CD4-positive, CD25-positive, alpha-beta regulatory T cell (primary cell): ENCODE data around the gene PTTG1IP. TPM values are rescaled to one million over a fixed set of nuclear protein-coding genes. Genes with fewer than 3 reads are reported as not detected.

Experiments
- ATAC-seq, 2 donors: fragments of 150-1000 bp; cut with Tn5 transposase; one replicate each; pipeline ENCODE4 v1.10.0; 2021; ENCODE audit warnings: low read depth in 2 of 2, moderate number of reproducible peaks in 2 of 2, moderate library complexity in 1 of 2
- DNase-seq, 3 donors: peaks; one replicate each; pipeline versions ENCODE4 v3.0.0 to v3.0.0-alpha.2; 2012 to 2022; ENCODE audit warnings: mixed read lengths in 1 of 3
- H3K27ac ChIP-seq: one replicate; pipeline ENCODE4 v1.7.0; 2013; ENCODE audit warnings: mild to moderate bottlenecking, low read length; ENCODE audit not compliant: insufficient read depth, poor library complexity, severe bottlenecking
- H3K27me3 ChIP-seq: one replicate; pipeline ENCODE4 v1.7.0; 2013; ENCODE audit warnings: low read length; ENCODE audit not compliant: control insufficient read depth, insufficient read depth
- H3K36me3 ChIP-seq: one replicate; pipeline ENCODE4 v1.7.0; 2013; ENCODE audit warnings: mild to moderate bottlenecking, low read length, moderate library complexity; ENCODE audit not compliant: control insufficient read depth, insufficient read depth
- H3K4me1 ChIP-seq: 2 replicates; pipeline ENCODE4 v1.7.0; 2013; ENCODE audit warnings: mild to moderate bottlenecking, low read length; ENCODE audit not compliant: insufficient read depth, control insufficient read depth, poor library complexity, severe bottlenecking
- H3K4me3 ChIP-seq: one replicate; pipeline ENCODE4 v1.7.0; 2013; ENCODE audit warnings: low read depth, mild to moderate bottlenecking, low read length, moderate library complexity
- H3K9me3 ChIP-seq, 2 experiments: 1 replicate in 1 of 2; 2 replicates in 1 of 2; pipeline ENCODE4 v1.7.0; 2013; ENCODE audit warnings: low read length in 2 of 2, mild to moderate bottlenecking in 1 of 2, moderate library complexity in 1 of 2; ENCODE audit not compliant: control insufficient read depth in 2 of 2
- H3K27ac Mint-ChIP-seq, 3 donors: one replicate each; pipeline ENCODE4 v1.8.0; 2020 to 2022; ENCODE audit warnings: mild to moderate bottlenecking in 3 of 3, mixed read lengths in 3 of 3, moderate library complexity in 2 of 3
- H3K27me3 Mint-ChIP-seq: one replicate; pipeline ENCODE4 v1.8.0; 2022; ENCODE audit warnings: mild to moderate bottlenecking, mixed read lengths
- H3K36me3 Mint-ChIP-seq: one replicate; pipeline ENCODE4 v1.8.0; 2020; ENCODE audit warnings: mixed read lengths
- H3K4me1 Mint-ChIP-seq, 4 donors: one replicate each; pipeline ENCODE4 v1.8.0; 2020 to 2022; ENCODE audit warnings: mixed read lengths in 4 of 4, mild to moderate bottlenecking in 1 of 4
- H3K4me3 Mint-ChIP-seq, 4 donors: one replicate each; pipeline ENCODE4 v1.8.0; 2020 to 2022; ENCODE audit warnings: mild to moderate bottlenecking in 4 of 4, mixed read lengths in 4 of 4, moderate library complexity in 3 of 4
- H3K9me3 Mint-ChIP-seq, 7 donors: one replicate each; pipeline ENCODE4 v1.8.0; 2020 to 2022; ENCODE audit warnings: mixed read lengths in 7 of 7, mild to moderate bottlenecking in 3 of 7, moderate library complexity in 2 of 7
- polyA plus RNA-seq, 4 donors: library from polyadenylated mRNA; unstranded; fragments of 300-500 nt; fragmentation: Illumina TruSeq; gene quantifications; one replicate each; pipeline ENCODE4 v1.2.3, GENCODE V29; 2021
- total RNA-seq: library from RNA; stranded (reverse); gene quantifications from one replicate; pipeline ENCODE4 v1.2.3, GENCODE V29; 2022

Gene PTTG1IP
- total and polyA plus RNA-seq, 5 donors from 2014 or later: 78.5 to 100 (median 95.6) TPM

- peak overlapping the region; percentile 83 to 95 (median 89) for H3K27ac Mint-ChIP-seq
- H3K27me3 Mint-ChIP-seq: peaks cover 7% of the 10 kb centered on the region
- no peaks in the 10 kb centered on the region for H3K36me3 Mint-ChIP-seq
- no peak for ATAC-seq
- H3K27ac ChIP-seq: peak overlapping the region; percentile 76
- no peaks in the 10 kb centered on the region for H3K27me3 ChIP-seq
- no peaks in the 10 kb centered on the region for H3K9me3 Mint-ChIP-seq
- H3K4me3 Mint-ChIP-seq: peak overlapping the region; percentile 86 to 99 (median 94)
- H3K9me3 ChIP-seq: no peaks in the 10 kb centered on the region
- peaks cover 26 to 76% (median 56%) of the 10 kb centered on the region in 4 donors for H3K4me1 Mint-ChIP-seq
- H3K4me3 ChIP-seq: peak overlapping the region; percentile 85
- DNase-seq: no peak
- H3K36me3 ChIP-seq: peaks cover 2% of the 10 kb centered on the region
- H3K4me1 ChIP-seq: peaks cover 72% of the 10 kb centered on the region
Measured at GRCh38 chr21:44872323-44872648, 1.2 kb downstream of the PTTG1IP start.

- DNase-seq: no peak
- Mint-ChIP-seq H3K4me1 (peaks cover 26 to 81% (median 60%) of the 10 kb centered on the region in 4 donors), H3K9me3 (no peaks in the 10 kb centered on the region), H3K36me3 (no peaks in the 10 kb centered on the region), H3K27me3 (peaks cover 1% of the 10 kb centered on the region), H3K27ac (peak overlapping the region; percentile 46 to 95 (median 89)), H3K4me3 (peak overlapping the region; percentile 86 to 99 (median 94))
- H3K9me3 ChIP-seq: no peaks in the 10 kb centered on the region
- peak overlapping the region; percentile 76 for H3K27ac ChIP-seq
- peaks cover 78% of the 10 kb centered on the region for H3K4me1 ChIP-seq
- peak overlapping the region; percentile 85 for H3K4me3 ChIP-seq
- H3K27me3 ChIP-seq: no peaks in the 10 kb centered on the region
- peaks cover 7% of the 10 kb centered on the region for H3K36me3 ChIP-seq
- ATAC-seq: no peak
Measured at GRCh38 chr21:44871576-44872269, 1.8 kb downstream of the PTTG1IP start.

DNA sequence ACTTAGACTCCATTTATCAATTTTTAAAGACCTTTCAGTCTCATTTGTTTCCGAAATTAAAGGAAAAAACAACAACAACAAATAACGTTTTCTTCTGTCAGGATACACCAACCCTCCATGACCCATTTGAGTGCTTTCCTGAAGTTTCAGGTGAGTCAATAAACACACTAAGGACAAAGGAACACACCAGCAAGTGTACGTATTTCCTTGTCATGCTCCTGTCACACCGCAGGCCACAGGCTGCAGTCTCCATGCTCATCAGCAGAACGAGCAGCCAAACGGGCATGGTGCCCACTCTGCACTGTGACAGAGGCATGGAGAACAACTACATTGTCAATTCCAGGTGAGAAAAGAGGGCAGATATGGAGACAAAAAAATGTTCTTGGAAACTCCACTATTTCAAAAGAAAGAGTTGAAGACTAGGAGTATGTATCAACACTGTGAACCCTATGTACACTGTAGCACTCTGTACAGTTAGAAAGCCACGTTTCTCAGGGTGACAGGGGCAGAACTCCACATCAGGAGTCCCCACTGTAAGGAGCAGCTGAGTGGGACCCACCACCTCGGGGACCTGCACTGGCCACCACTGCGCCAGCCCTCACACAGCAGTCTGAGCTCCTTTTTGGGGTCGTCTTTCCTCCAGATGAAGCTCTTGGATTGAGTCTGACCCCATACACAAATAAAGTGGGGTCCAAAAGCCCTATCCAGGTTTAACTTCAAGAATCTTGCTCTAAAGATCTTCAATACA lies 2.6 kb downstream of the PTTG1IP start:
- H3K4me1 Mint-ChIP-seq: peaks cover 26 to 86% (median 64%) of the 10 kb centered on the region in 4 donors
- peak overlapping the region; percentile 89 to 95 (median 92) for H3K27ac Mint-ChIP-seq
- H3K9me3 ChIP-seq: no peaks in the 10 kb centered on the region
- no peak for DNase-seq
- H3K27me3 ChIP-seq: no peaks in the 10 kb centered on the region
- H3K36me3 Mint-ChIP-seq: no peaks in the 10 kb centered on the region
- H3K9me3 Mint-ChIP-seq: no peaks in the 10 kb centered on the region
- H3K4me3 Mint-ChIP-seq: peak overlapping the region; percentile 86 to 99 (median 94)
- H3K27ac ChIP-seq: peak overlapping the region; percentile 67
- H3K36me3 ChIP-seq: peaks cover 8% of the 10 kb centered on the region
- no peak for ATAC-seq
- peak overlapping the region; percentile 85 for H3K4me3 ChIP-seq
- no peaks in the 10 kb centered on the region for H3K27me3 Mint-ChIP-seq
- peaks cover 85% of the 10 kb centered on the region for H3K4me1 ChIP-seq

DNA sequence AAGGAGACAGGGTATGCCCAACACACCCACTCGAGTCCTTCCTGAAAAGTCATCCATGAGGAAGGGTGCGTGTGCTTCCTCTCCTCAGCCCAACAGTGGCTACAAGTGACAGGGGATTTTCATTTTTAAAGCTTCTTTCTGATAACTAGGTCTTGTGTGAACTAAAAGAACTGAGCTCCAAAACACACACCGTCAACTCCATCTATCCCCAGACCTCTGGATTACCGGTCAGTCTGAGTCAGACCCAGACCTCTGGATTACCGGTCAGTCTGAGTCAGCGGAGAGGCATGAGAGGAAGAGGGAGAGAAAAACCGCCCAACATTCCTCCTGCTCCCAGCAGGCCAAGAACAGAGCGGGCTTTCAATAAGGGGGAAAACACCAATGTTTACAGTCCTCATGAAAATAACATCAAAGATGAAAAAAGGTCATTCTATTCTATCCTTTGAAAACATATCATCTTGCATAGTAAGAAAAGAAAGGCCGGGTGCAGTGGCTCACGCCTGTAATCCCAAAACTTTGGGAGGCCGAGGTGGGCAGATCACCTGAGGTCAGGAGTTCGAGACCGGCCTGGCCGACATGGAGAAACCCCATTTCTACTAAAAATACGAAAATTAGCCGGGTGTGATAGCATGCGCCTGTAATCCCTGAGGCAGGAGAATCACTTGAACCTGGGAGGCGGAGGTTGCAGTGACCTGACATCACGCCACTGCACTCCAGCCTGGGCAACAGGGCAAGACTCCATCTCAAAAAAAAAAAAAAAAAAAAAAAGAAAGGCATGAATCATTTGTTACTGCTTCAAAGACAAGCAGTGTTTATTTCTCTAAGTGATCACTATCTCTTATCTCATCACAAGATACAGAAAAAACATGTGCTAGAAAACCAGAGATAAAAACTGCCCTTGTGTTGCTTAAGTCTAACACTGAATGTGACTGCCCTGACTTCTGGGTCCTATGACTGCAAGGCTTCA lies 3.4 kb downstream of the PTTG1IP start:
- Histone ChIP-seq H3K9me3 (no peaks in the 10 kb centered on the region), H3K27ac (peak overlapping the region; percentile 67), H3K4me1 (peaks cover 88% of the 10 kb centered on the region), H3K36me3 (peaks cover 11% of the 10 kb centered on the region), H3K27me3 (no peaks in the 10 kb centered on the region), H3K4me3 (peak overlapping the region; percentile 85)
- peaks cover 17 to 86% (median 67%) of the 10 kb centered on the region in 4 donors for H3K4me1 Mint-ChIP-seq
- DNase-seq (peak in 2 of 3 donors; percentile 35 to 60), ATAC-seq (peak in 1 of 2 donors; percentile 21)
- H3K27me3 Mint-ChIP-seq: no peaks in the 10 kb centered on the region
- peak overlapping the region; percentile 83 to 93 (median 88) for H3K4me3 Mint-ChIP-seq
- peak overlapping the region; percentile 89 to 95 (median 92) for H3K27ac Mint-ChIP-seq
- H3K9me3 Mint-ChIP-seq: no peaks in the 10 kb centered on the region
- peaks cover 2% of the 10 kb centered on the region for H3K36me3 Mint-ChIP-seq

DNA sequence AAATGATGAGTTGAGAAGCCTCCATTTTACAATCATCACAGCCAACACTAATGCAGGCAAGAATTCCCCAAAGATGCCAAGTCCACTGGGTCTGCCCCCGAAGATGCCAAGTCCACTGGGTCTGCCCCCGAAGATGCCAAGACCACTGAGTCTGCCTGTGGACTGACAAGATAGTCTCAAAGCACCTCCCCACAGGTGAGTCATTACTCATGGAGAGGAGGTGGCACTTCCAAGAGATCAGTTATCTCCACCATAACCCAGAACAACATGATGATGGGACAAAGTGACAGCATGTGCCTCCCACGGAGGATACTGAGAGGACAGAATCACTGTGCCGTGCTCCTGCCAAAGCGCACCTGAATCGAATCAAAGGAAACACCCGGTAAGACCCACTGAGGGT lies 4.8 kb downstream of the PTTG1IP start:
- Mint-ChIP-seq H3K36me3 (peaks cover 6% of the 10 kb centered on the region), H3K27ac (peak overlapping the region; percentile 91 to 93 (median 92)), H3K4me3 (peak overlapping the region; percentile 82 to 88 (median 84)), H3K9me3 (no peaks in the 10 kb centered on the region), H3K27me3 (no peaks in the 10 kb centered on the region), H3K4me1 (peaks cover 16 to 85% (median 67%) of the 10 kb centered on the region in 4 donors)
- H3K4me1 ChIP-seq: peaks cover 77% of the 10 kb centered on the region
- H3K27me3 ChIP-seq: no peaks in the 10 kb centered on the region
- ATAC-seq: no peak
- DNase-seq: no peak
- H3K9me3 ChIP-seq: no peaks in the 10 kb centered on the region
- peak overlapping the region; percentile 67 for H3K27ac ChIP-seq
- H3K4me3 ChIP-seq: peak overlapping the region; percentile 27
- H3K36me3 ChIP-seq: peaks cover 23% of the 10 kb centered on the region

DNA sequence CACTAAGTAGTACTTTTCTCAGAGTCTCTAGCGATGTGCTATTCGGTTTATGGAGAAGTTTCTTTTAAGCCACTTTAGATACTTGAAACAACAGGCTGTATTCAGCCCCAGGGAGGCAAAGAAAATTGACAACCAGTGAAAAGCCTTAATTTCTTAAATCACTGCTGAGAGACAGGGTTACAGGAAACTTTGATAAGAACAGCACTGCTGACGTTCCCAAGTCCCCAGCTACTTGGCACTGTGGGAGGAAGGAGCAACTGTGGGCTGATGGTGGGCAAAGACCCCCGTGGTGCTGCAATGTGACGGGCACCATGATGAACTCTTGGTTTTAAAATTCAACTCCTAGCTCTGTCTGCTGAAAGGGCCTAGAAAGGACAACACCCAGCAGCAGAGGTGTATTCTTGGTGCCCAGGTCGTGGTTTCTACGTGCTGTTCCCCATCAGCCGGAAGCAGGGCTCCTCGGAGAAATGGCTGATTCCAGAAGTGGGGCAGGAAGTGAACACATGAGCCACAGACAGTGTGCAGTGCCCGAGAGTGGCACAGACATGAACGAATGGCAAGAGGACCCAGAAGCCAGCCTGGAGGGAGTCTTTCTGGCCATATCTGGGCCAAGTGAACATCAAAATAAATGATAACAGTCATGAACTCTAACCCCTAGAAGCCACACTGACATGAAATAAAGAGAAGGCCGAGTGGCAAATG lies 5.3 kb downstream of the PTTG1IP start:
- Mint-ChIP-seq H3K36me3 (peaks cover 10% of the 10 kb centered on the region), H3K9me3 (no peaks in the 10 kb centered on the region), H3K27ac (peak overlapping the region; percentile 91 to 93 (median 92)), H3K27me3 (no peaks in the 10 kb centered on the region), H3K4me1 (peaks cover 16 to 89% (median 67%) of the 10 kb centered on the region in 4 donors), H3K4me3 (peak overlapping the region; percentile 82 to 88 (median 84))
- Histone ChIP-seq H3K36me3 (peaks cover 28% of the 10 kb centered on the region), H3K4me1 (peaks cover 77% of the 10 kb centered on the region), H3K4me3 (peak overlapping the region; percentile 27), H3K9me3 (no peaks in the 10 kb centered on the region), H3K27ac (peak overlapping the region; percentile 67), H3K27me3 (no peaks in the 10 kb centered on the region)
- ATAC-seq (peak; percentile 65 to 75), DNase-seq (peak; percentile 24 to 85 (median 59))
